Fibroblast of skin of right quadriceps (primary cell): ENCODE results near the gene KCTD13.
"Not testable (repeated sequence)": the region's sequence is repeated elsewhere in the genome, so short reads cannot be mapped to it uniquely, and the experiment has no call there.

Experiments used
- DNase-seq: peaks from one replicate; pipeline ENCODE4 v3.0.0-alpha.2; 2013

The KCTD13 gene

DNA sequence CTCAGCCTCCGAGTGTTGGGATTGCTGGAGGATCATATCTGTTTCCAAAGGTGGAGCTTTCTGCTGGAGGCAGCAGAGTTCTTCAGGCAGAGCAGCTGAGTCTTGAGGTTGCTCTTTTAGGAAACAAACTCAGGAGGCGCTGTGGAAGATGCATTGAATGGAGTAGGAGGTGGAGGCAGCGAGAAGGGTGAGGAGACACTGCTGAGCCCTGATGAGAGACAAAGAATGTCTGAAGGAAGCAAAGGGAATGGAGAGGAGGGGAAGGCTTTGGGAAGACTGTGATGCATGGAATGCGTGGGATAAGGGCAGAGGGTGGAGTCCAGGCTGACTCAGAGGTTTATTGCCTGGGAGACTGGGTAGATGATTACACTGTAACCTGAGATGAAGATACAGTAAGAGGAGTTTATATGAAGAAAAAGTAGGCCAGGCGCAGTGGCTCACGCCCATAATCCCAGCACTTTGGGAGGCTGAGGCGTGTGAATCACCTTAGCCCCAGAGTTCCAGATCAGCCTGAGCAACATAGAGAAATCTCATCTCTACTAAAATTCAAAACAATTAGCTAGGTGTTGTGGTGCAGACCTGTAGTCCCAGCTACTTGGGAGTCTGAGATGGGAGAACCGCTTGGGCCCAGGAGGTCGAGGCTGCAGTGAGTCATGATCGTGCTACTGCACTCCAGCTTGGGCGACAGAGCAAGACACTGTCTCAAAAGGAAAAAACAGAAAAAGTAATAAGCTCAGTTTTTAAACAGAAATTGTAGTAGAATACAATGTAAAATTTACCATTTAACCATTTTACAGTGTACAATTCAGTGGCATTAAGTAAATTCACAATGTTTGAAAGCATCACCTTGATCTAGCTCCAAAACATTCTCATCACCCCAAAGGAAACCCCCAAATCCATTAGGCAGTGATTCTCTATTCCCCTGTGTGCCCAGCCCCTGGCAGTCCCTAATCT is 18.1 kb upstream of the KCTD13 start:
- DNase-seq = peak; percentile 99

DNA sequence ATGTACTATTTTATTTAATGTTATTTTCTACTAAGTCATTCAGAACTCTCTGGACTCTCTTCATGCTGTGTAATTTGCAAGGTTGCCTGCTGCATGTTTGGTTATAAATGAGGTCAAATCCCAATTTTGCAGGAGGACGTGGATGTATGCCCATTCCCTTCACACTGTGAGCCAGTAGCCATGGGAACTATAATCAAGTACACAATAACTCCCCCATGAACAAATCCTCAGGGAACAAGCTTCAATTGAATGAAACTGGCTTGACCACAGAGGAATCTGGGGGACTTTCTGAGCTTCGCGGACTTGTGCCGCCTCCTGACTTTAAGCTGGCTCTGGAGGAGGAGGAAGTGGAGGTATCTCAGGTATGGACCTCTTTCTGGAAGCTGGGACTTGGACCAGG is 14.6 kb upstream of the KCTD13 start:
- no peak for DNase-seq

- not testable (repeated sequence) for DNase-seq
Measured at GRCh38 chr16:29931750-29932149, 5.7 kb upstream of the KCTD13 start.

GRCh38 chr16:29927070-29927905 is 1.3 kb upstream of the KCTD13 start:
- no peak for DNase-seq

DNA sequence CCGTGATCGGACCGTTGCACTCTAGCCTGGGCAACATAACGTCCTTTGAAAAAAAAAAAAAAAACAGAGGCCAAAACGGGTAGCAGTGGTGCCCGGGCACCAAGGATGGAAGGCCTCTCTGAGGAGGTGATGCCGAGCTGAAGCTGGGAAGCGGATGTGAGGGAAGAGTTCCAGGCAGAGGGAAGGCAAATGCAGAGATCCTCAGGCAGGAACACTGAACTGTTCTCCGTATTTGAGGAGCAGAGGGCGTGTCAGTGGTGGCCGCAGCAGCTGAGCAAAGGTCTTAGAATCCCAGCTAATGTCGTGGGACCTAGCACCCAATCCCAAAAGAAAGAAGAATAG is 656 bp upstream of the KCTD13 start:
- peak; percentile 24 for DNase-seq

DNA sequence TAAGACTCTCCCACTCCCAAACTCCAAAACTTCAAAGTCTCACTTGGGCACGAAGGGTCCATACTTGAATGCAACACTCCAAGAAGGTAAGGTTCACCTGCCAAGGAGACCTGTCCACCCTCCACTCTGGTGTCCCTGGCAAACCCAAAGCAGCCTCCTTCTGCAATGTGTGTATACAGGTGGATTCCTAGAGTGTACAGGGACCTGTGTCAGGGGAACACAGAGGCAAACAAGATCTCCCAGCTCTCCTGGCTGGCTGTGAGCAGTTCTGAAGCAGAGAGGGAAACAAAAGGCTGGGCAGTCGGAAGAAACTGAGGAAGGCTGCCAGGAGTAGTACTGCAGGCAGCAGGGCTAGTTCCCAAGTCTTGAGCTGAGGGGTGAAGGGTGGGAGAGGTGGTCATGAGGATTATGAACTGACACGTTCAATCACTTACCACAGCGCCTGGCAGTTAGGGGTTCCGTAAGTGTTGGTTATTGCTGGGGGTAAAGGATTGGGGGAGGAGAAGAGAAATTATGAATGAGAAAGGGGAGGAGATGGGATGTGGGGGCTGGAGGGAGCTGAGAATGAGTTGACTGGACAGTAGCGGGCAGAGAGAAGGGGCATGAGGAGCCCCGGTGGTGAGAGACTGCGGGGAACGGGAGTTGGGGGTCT is 795 bp downstream of the KCTD13 start:
- no peak for DNase-seq

DNA sequence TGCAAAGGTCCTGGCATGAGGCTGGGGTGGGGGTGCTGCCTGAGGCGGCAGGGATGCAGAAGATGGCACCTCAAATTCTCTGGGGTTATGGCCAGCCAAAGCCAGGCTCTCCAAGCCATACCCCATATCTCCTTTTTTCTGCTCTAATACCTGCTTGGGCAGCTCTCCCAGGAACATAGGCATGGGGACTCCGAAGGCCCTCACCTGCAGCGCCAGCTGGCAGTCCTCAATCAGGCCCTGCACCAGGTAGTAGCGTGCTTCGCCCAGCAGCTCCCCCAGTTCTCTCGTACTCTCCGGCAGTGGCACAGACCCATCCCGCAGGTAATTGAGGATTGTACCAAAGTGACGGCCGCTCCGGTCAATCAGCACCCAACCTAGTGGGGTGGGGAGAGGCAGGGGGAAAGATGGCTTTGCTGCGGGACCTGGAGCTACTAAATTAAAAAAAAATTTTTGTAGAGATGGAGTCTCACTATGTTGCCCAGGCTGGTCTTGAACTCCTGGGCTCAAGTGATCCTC is 3.0 kb downstream of the KCTD13 start:
- no peak for DNase-seq

DNA sequence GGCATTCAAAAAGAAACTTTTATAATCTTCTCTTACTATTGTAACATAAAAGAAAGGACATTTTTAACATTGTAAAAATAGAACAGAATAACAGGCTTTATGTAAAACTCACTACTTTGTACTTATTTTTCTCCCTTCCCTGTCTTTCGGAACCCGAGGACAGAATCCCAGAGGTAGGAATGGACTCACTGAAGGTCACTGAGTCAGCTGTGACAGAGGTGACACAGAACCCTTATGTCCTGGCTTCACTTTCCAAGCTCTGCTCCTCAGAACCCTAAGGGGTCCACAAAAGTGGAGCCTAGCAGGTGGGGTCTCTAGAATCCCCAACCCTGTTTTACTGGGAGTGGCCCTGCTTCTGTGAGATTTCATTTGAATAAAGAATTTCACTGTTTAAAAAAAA is 3.7 kb downstream of the KCTD13 start:
- DNase-seq = no peak

DNA sequence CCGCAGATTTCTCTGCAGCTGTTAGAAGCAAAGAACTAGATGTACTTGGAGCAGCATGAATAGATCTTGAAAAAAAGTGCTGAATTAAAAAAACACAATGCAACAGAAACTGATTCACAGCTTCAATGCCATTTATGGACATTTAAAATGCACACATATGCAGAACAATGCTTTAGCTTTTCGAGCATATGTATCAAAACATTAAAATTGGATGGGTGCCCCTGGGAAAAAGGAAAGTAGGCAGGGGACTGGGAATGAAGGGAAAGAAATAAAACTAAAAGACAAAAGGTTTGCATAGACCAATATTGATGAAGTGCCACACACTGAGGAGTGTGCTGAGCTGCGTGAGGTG is 5.0 kb downstream of the KCTD13 start:
- DNase-seq = no peak

DNA sequence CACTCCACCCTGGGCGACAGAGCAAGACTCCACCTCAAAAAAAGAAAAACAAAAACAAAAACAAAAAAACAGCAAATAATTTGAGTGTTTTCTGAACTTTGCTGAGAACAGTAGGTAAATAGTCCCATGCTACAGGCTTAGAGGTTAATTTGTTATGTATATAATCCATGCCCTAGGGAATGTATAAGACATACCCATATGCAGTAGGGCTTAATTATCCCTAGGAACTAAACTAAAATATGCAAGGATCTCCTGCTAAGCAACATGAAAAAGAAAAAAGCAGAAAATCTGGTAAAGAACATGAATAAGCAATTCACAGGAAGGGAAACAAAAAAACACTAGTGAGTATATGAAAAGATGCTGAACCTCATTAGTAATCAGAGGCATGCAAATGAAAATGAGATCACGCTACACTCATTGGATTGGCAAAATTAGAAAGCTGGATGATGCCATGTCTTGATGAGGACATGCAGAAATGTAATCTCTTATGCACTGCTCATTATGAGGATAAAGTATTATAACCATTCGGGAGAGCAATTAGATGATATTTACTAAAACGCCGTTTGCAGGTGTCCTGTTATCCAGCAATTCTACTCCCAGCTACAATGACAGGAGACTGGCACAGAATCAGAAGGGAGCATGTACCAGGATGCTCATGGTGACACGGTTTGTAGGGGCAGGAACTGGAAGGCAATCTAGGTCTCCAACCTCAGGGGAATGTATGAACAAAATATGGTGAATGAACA is 5.6 kb downstream of the KCTD13 start:
- no peak for DNase-seq

GRCh38 chr16:29916979-29917378 is 9.0 kb downstream of the KCTD13 start:
- no peak for DNase-seq

- no peak for DNase-seq
Measured at GRCh38 chr16:29915590-29916247, 10.3 kb downstream of the KCTD13 start.

DNA sequence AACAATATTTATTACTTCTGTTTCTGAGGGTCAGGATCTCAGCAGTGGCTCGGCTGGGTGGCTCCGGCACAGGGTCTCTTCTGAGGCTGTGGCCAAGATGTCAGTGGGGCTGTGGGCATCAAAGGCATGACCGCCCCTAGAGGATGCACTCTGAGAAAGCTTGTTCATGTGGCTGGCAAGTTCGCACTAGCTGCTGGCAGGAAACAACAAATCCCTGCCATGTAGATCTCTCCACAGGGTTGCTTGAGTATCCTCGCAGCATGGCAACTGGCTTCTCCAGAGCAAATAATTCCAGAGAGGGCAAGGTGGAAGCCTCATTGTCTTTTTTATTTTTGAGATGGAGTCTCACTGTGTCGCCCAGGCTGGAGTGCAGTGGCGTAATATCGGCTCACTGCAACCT is 12.5 kb downstream of the KCTD13 start:
- DNase-seq = no peak

DNA sequence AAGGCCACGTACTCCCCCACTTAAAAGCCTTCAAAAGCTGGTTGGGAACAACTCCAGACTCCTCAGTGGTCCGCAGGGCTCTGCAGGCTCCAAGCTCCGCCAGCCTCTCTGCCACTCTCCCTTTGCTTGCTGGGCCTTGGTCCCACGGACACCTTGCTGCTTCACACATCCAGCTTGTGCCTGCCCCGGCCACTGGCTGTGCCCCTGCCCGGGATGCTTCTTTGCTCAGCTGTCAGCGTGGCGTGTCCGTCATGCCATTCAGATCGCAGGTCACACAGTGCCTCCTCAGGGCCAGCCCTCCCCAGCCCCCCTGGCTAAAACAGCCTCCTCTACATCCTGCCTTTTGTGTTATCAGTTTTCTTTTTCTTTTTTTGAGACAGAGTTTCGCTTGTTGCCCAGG is 13.9 kb downstream of the KCTD13 start:
- DNase-seq = no peak

DNA sequence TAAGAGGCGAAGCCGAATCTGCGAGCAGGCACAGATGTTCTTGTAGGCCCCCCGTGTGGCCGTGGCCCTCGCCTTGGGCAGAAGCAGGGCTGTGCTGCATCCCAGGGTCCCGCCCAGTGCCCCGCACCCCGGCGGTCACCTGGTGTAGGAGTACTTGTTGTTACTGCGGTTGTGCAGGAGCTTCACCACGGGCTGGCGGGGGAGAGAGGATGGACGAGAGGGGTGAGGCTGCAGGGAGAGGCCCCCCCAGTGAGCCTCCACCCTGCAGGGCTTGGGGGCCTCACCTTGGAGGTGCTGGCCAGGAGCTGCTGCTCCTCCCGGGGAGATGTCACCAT is 14.4 kb downstream of the KCTD13 start:
- no peak for DNase-seq

DNA sequence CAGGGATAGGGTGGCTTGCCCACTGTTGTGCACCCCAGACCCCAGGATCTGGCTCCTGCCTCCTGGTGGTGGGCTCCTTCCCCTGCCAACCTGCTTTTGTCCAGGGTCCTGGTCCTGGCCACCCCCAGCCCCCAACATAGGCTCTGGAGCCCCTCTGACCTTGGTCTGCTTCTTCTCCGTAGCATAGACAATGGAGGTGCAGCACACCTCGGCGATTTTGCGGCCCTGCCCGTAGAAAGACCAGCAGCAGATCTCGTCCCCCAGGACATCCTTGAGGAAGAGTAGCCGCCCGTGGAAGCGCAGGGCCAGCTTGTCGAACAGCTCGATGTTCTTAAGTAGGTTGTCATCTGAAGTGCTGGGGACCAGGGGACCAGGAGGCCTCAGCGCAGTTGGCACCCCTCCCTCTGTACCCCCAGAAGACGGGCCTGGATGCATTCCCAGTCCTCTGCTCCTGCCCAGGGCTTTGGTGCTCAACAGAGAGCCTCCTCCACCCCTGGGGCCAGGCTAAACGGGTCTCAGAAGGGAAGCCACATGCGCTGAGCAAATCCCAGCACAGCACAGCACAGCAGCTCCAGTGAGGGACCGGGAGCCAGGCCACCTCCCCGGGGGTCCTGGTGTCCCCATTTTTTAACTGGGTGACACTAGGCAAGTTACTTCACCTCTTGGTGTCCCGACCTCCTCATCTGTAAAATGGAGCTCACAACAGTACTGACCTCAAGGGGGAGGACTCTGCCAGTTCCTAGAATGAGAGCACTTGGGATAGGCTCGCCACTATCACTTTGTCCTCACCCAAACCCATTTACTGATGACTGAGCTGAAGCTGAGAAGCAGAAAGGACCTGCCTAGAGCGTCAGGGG is 15.0 kb downstream of the KCTD13 start:
- DNase-seq = no peak

DNA sequence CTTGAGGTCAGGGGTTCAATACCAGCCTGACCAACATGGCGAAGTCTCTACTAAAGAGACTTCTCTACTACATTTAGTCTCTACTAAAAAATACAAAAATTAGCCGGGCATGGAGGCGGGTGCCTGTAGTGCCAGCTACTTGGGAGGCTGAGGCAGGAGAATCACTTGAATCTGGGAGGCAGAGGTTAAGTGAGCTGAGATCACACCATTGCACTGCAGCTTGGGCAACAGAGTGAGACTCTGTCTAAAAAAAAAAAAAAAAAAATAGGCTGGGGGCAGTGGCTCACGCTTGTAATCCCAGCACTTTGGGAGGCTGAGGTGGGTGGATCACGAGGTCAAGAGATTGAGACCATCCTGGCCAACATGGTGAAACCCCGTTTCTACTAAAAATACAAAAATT is 16.2 kb downstream of the KCTD13 start:
- DNase-seq = not testable (repeated sequence)

GRCh38 chr16:29909391-29909790 is 16.6 kb downstream of the KCTD13 start:
- DNase-seq = peak; percentile 51

DNA sequence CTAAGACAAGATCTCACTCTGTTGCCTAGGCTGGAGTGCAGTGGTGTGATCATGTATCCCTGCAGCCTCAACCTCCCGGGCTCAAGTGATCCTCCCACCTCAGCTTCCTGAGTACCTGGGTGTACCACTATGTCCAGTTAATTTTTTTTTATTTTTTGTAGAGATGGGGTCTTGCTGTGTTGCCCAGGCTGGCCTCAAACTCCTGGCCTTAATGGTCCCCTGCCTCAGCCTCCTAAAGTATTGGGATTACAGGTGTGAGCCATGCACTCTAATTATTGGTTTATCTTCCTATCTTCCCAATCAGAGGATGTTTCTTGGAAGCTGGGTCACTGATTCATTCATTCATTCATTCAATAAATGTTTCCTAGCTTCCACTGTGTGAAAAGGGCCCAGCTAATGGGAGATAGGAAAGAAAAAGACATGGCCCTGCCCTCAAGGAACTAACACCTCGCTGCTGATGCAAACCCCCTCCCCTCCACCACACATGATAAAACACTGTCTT is 17.3 kb downstream of the KCTD13 start:
- DNase-seq = no peak

DNA sequence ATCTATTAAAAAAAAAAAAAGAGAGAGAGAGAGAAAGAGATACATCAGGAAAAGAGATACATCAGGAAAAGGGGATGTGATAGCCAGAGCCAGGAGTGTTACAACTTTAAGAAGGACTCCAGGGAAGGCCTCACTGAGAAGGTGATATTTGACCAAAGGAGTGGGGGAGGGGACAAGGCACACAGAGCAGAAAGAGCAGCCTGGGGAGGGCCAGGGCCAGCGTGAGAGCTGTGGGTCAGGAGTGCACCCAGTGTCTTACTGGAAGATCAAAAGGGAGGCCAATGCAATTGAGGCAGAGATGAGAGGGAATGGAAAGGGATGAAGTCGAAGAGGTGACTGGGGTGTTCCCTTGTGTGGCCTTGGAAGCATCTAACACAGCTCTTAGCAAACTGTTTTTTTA is 18.1 kb downstream of the KCTD13 start:
- no peak for DNase-seq
